Neural cell (in vitro differentiated cells): ENCODE measurements around the gene FANCI. TPM values are rescaled to one million over a fixed set of nuclear protein-coding genes. Genes with fewer than 3 reads are reported as not detected.

ENCODE experiments used
- H2AFZ ChIP-seq: fragments of 200-600, 300-800 bp; sonication (generic), shearing (Covaris generic); 2 replicates; pipeline ENCODE4 v1.6.0; 2014; ENCODE audit warnings: low read depth, mild to moderate bottlenecking, antibody characterized with exemption, low read length, moderate library complexity
- H3F3A ChIP-seq: fragments of 200-600 bp; shearing (Covaris generic); 2 replicates; pipeline ENCODE4 v1.6.1; 2016; ENCODE audit warnings: mild to moderate bottlenecking, moderate library complexity, mixed read lengths, antibody characterized with exemption, low read length; ENCODE audit not compliant: insufficient read depth, poor library complexity, severe bottlenecking
- H3K27ac ChIP-seq: fragments of 200-600, 300-800 bp; sonication (generic), shearing (Covaris generic); 2 replicates; pipeline ENCODE4 v1.5.1; 2014; ENCODE audit warnings: mild to moderate bottlenecking, low read length, moderate library complexity
- H3K27me3 ChIP-seq: fragments of 300-800, 200-600 bp; sonication (generic), shearing (Covaris generic); 2 replicates; pipeline ENCODE4 v1.6.0; 2014; ENCODE audit warnings: mild to moderate bottlenecking, low read depth, low read length, moderate library complexity; ENCODE audit not compliant: insufficient read depth
- H3K36me3 ChIP-seq: fragments of 300-800, 200-600 bp; sonication (generic), shearing (Covaris generic); 2 replicates; pipeline ENCODE4 v1.5.1; 2014; ENCODE audit warnings: mild to moderate bottlenecking, antibody characterized with exemption, low read length, moderate library complexity; ENCODE audit not compliant: insufficient read depth
- H3K4me2 ChIP-seq: fragments of 300-800, 200-600 bp; sonication (generic), shearing (Covaris generic); 2 replicates; pipeline ENCODE4 v1.6.0; 2014; ENCODE audit warnings: mild to moderate bottlenecking, low read length
- H3K4me3 ChIP-seq: fragments of 300-800, 200-600 bp; sonication (generic), shearing (Covaris generic); 2 replicates; pipeline ENCODE4 v1.5.1; 2014; ENCODE audit warnings: mild to moderate bottlenecking, low read length, moderate library complexity
- H3K79me2 ChIP-seq: fragments of 200-600 bp; shearing (Covaris generic); replicated peaks from 2 replicates; pipeline ENCODE4 v1.6.0; 2014; ENCODE audit warnings: mild to moderate bottlenecking, low read length, moderate library complexity; ENCODE audit not compliant: insufficient read depth
- H3K9ac ChIP-seq: fragments of 300-800, 200-600 bp; sonication (generic), shearing (Covaris generic); 2 replicates; pipeline ENCODE4 v1.6.1; 2016; ENCODE audit warnings: mild to moderate bottlenecking, low read length, mixed read lengths
- H3K9me2 ChIP-seq: fragments of 200-600 bp; shearing (Covaris generic); 2 replicates; pipeline ENCODE4 v1.6.1; 2016; ENCODE audit warnings: mild to moderate bottlenecking, low read length, mixed read lengths; ENCODE audit not compliant: insufficient read depth
- H3K9me3 ChIP-seq: fragments of 200-600, 300-800 bp; sonication (generic), shearing (Covaris generic); 2 replicates; pipeline ENCODE4 v1.6.1; 2016; ENCODE audit warnings: mild to moderate bottlenecking, mixed run types, low read length, moderate library complexity, mixed read lengths
- H4K20me1 ChIP-seq: fragments of 200-600 bp; shearing (Covaris generic); 2 replicates; pipeline ENCODE4 v1.6.1; 2016; ENCODE audit warnings: mild to moderate bottlenecking, mixed run types; ENCODE audit not compliant: insufficient read depth
- CTCF ChIP-seq: fragments of 450-650 bp; IDR thresholded peaks from 2 replicates; pipeline ENCODE4 v1.5.1; 2014; ENCODE audit warnings: antibody characterized with exemption, mild to moderate bottlenecking, moderate library complexity; ENCODE audit not compliant: poor library complexity, severe bottlenecking
- EP300 ChIP-seq: fragments of 450-650 bp; conservative IDR thresholded peaks from 2 replicates; pipeline ENCODE4 v1.6.1; 2014; ENCODE audit warnings: antibody characterized with exemption, mild to moderate bottlenecking, moderate library complexity; ENCODE audit not compliant: poor library complexity, severe bottlenecking
- EZH2 ChIP-seq: fragments of 200-600, 300-800 bp; shearing (Covaris generic), sonication (generic); IDR thresholded peaks from 2 replicates; pipeline ENCODE4 v1.6.1; 2014; ENCODE audit warnings: antibody characterized with exemption, low read length, borderline replicate concordance, mild to moderate bottlenecking; ENCODE audit not compliant: insufficient read depth, poor library complexity, severe bottlenecking
- MXI1 ChIP-seq: fragments of 450-650 bp; conservative IDR thresholded peaks from 2 replicates; pipeline ENCODE4 v1.6.1; 2014; ENCODE audit warnings: antibody characterized with exemption, mild to moderate bottlenecking; ENCODE audit not compliant: poor library complexity, severe bottlenecking
- POLR2AphosphoS5 ChIP-seq: IDR thresholded peaks from 2 replicates; pipeline ENCODE4 v1.6.1; 2012
- RAD21 ChIP-seq: fragments of 450-650 bp; conservative IDR thresholded peaks from 2 replicates; pipeline ENCODE4 v1.6.1; 2014; ENCODE audit warnings: antibody characterized with exemption, mild to moderate bottlenecking, moderate library complexity
- REST ChIP-seq: IDR thresholded peaks from 2 replicates; pipeline ENCODE4 v1.6.1; 2012; ENCODE audit warnings: borderline replicate concordance
- SMC3 ChIP-seq: fragments of 450-650 bp; conservative IDR thresholded peaks from 2 replicates; pipeline ENCODE4 v1.6.1; 2014; ENCODE audit warnings: antibody characterized with exemption, mild to moderate bottlenecking, moderate library complexity; ENCODE audit not compliant: poor library complexity
- TAF1 ChIP-seq: IDR thresholded peaks from 2 replicates; pipeline ENCODE4 v1.6.1; 2012; ENCODE audit warnings: low read depth
- polyA plus RNA-seq: library from polyadenylated mRNA; depleted of rRNA; stranded (reverse); fragments of >200 nt; gene quantifications from 2 replicates; pipeline ENCODE4 v1.2.3, GENCODE V29; 2014

The FANCI gene
- polyA plus RNA-seq, 1 donor from 2014 or later: 5.4 TPM

GRCh38 chr15:89358755-89359439, 115.1 kb downstream of the FANCI start:
- peak overlapping the region; percentile 80 for H3K9ac ChIP-seq
- peaks cover 10% of the 10 kb centered on the region for H3K79me2 ChIP-seq
- peak overlapping the region; percentile 59 for H3K4me2 ChIP-seq
- H3K27ac ChIP-seq: no peak overlapping the region
- H3K9me2 ChIP-seq: no peaks in the 10 kb centered on the region
- peaks cover 6% of the 10 kb centered on the region for H3F3A ChIP-seq
- no peaks in the 10 kb centered on the region for H3K9me3 ChIP-seq
- peak overlapping the region; percentile 72 for H3K4me3 ChIP-seq
- peak overlapping the region; percentile 41 for H2AFZ ChIP-seq
- TF ChIP-seq POLR2AphosphoS5 (no peak), REST (no peak), MXI1 (peak; percentile 54), SMC3 (peak; percentile 100), CTCF (peak; percentile 100), RAD21 (peak; percentile 100)
- H4K20me1 ChIP-seq: no peaks in the 10 kb centered on the region
- H3K36me3 ChIP-seq: no peaks in the 10 kb centered on the region
- H3K27me3 ChIP-seq: peaks cover 39% of the 10 kb centered on the region

GRCh38 chr15:89359471-89360293, 115.9 kb downstream of the FANCI start:
- no peaks in the 10 kb centered on the region for H3K9me3 ChIP-seq
- H3K27me3 ChIP-seq: peaks cover 47% of the 10 kb centered on the region
- peaks cover 17% of the 10 kb centered on the region for H3K79me2 ChIP-seq
- no peaks in the 10 kb centered on the region for H3K36me3 ChIP-seq
- H3K27ac ChIP-seq: no peak overlapping the region
- peak overlapping the region; percentile 72 for H3K4me3 ChIP-seq
- TF ChIP-seq REST: no peak
- TF ChIP-seq MXI1: no peak
- no peak for TF ChIP-seq EP300
- TF ChIP-seq POLR2AphosphoS5: no peak
- TF ChIP-seq EZH2: no peak
- no peak for TF ChIP-seq CTCF
- no peak for TF ChIP-seq RAD21
- TF ChIP-seq SMC3: no peak
- TF ChIP-seq TAF1: no peak
- H2AFZ ChIP-seq: no peak overlapping the region
- no peaks in the 10 kb centered on the region for H3K9me2 ChIP-seq
- peak overlapping the region; percentile 59 for H3K4me2 ChIP-seq
- peak overlapping the region; percentile 80 for H3K9ac ChIP-seq
- H4K20me1 ChIP-seq: no peaks in the 10 kb centered on the region
- peaks cover 6% of the 10 kb centered on the region for H3F3A ChIP-seq
